HCT116 (cell line): ENCODE data around the gene YARS2. TPM values are rescaled to one million over a fixed set of nuclear protein-coding genes. Genes with fewer than 3 reads are reported as not detected.

Experiments
- ATAC-seq: fragments of 200-7000 bp; cut with Tn5 transposase; 2 replicates; pipeline ENCODE4 v1.9.1; 2020; ENCODE audit warnings: mild to moderate bottlenecking, moderate library complexity
- BruUV-seq: library from RNA; stranded (reverse); fragments of 400-500 nt; replicated peaks from 2 replicates; lab custom pipeline; 2021; lab: Mats Ljungman, UMichigan
- CTCF ChIA-PET: fragments of 300-600 bp; sonication (Branson Sonifier 250); formaldehyde crosslinking; loops from one replicate; lab custom pipeline; 2021; ENCODE audit warnings: antibody characterized with exemption; lab: Charles Lee
- POLR2A ChIA-PET: fragments of 300-600, 350-600 bp; sonication (Branson Sonifier 250); formaldehyde crosslinking; loops from one replicate; lab custom pipeline; 2021; ENCODE audit warnings: antibody characterized with exemption; lab: Charles Lee
- RAD21 ChIA-PET, 2 experiments: fragments of 300-600 bp; sonication (Branson Sonifier 250); formaldehyde crosslinking; loops; one replicate each; lab custom pipeline; 2023; ENCODE audit warnings: low total read pairs in 2 of 2; ENCODE audit not compliant: uncharacterized antibody in 2 of 2, unreplicated experiment in 2 of 2, low non-redundant PET in 1 of 2; lab: Charles Lee
- DNase-seq: peaks from one replicate; pipeline ENCODE4 v3.0.0-alpha.2; 2010; ENCODE audit warnings: low read depth, low spot score
- H2AFZ ChIP-seq: fragments of 200-600 bp; shearing (Covaris generic), sonication (generic); 2 replicates; pipeline ENCODE4 v1.6.1; 2017; ENCODE audit warnings: low read depth, mixed run types, mixed read lengths, antibody characterized with exemption, low read length; ENCODE audit not compliant: poor library complexity, severe bottlenecking
- H3K27ac ChIP-seq: 2 replicates; pipeline ENCODE4 v1.5.1; 2012; ENCODE audit warnings: low read depth, low read length
- H3K27me3 ChIP-seq: fragments of 200-600 bp; sonication (generic); 2 replicates; pipeline ENCODE4 v1.6.1; 2016; ENCODE audit warnings: mixed run types, low read length, mixed read lengths; ENCODE audit not compliant: insufficient read depth
- H3K36me3 ChIP-seq, 2 experiments: fragments of 200-500 bp in 1 of 2; fragments of 200-600 bp in 1 of 2; sonication (Bioruptor generic) in 1 of 2; sonication (generic) in 1 of 2; 2 replicates each; pipeline versions ENCODE4 v1.5.1 to v1.6.1; 2014 to 2016; ENCODE audit warnings: low read length in 2 of 2, inconsistent platforms in 1 of 2, mixed read lengths in 1 of 2, mixed run types in 1 of 2; ENCODE audit not compliant: insufficient read depth in 2 of 2, control insufficient read depth in 1 of 2
- H3K4me1 ChIP-seq, 2 experiments: fragments of 200-600 bp in 1 of 2; sonication (generic) in 1 of 2; 2 replicates each; pipeline versions ENCODE4 v1.5.1 to v1.6.1; 2012 to 2017; ENCODE audit warnings: low read length in 2 of 2, inconsistent platforms in 1 of 2, mild to moderate bottlenecking in 1 of 2, mixed read lengths in 1 of 2, mixed run types in 1 of 2, moderate library complexity in 1 of 2; ENCODE audit not compliant: insufficient read depth in 2 of 2, control insufficient read depth in 1 of 2
- H3K4me2 ChIP-seq: fragments of 200-600 bp; sonication (generic); 2 replicates; pipeline ENCODE4 v1.6.1; 2017; ENCODE audit warnings: mixed run types, low read length, mixed read lengths
- H3K4me3 ChIP-seq, 2 experiments: fragments of 200-600 bp in 1 of 2; sonication (generic) in 1 of 2; replicated peaks in 1 of 2; 2 replicates each; pipeline ENCODE4 v1.5.1; 2011 to 2016; ENCODE audit warnings: low read length in 2 of 2, control low read depth in 1 of 2, low read depth in 1 of 2, mild to moderate bottlenecking in 1 of 2, mixed read lengths in 1 of 2, mixed run types in 1 of 2
- H3K79me2 ChIP-seq: fragments of 200-600 bp; sonication (generic); 2 replicates; pipeline ENCODE4 v1.6.1; 2017; ENCODE audit warnings: mild to moderate bottlenecking, mixed run types, low read length, moderate library complexity, mixed read lengths; ENCODE audit not compliant: insufficient read depth
- H3K9ac ChIP-seq: fragments of 200-600 bp; sonication (generic); 2 replicates; pipeline ENCODE4 v1.6.1; 2016; ENCODE audit warnings: low read length, mixed read lengths
- H3K9me2 ChIP-seq: fragments of 200-600 bp; sonication (generic), shearing (Covaris generic); 2 replicates; pipeline ENCODE4 v1.6.1; 2017; ENCODE audit warnings: mixed run types, mild to moderate bottlenecking, moderate library complexity; ENCODE audit not compliant: insufficient read depth
- H3K9me3 ChIP-seq, 2 experiments: fragments of 200-500 bp in 1 of 2; fragments of 200-600 bp in 1 of 2; sonication (Bioruptor generic) in 1 of 2; sonication (generic) in 1 of 2; 2 replicates each; pipeline ENCODE4 v1.6.1; 2014 to 2017; ENCODE audit warnings: low read length in 2 of 2, mixed read lengths in 2 of 2, inconsistent platforms in 1 of 2, low read depth in 1 of 2, mild to moderate bottlenecking in 1 of 2, mixed run types in 1 of 2, moderate library complexity in 1 of 2; ENCODE audit not compliant: control insufficient read depth in 1 of 2, insufficient read depth in 1 of 2
- H4K20me1 ChIP-seq: fragments of 200-600 bp; sonication (generic), shearing (Covaris generic); 2 replicates; pipeline ENCODE4 v1.6.1; 2017; ENCODE audit warnings: mixed run types, mild to moderate bottlenecking, moderate library complexity; ENCODE audit not compliant: insufficient read depth
- EGR1 ChIP-seq: IDR thresholded peaks from 2 replicates; pipeline ENCODE4 v1.6.1; 2012; ENCODE audit warnings: low read depth
- ELF1 ChIP-seq: IDR thresholded peaks from 2 replicates; pipeline ENCODE4 v1.6.1; 2012; ENCODE audit warnings: low read depth, borderline replicate concordance
- EZH2 ChIP-seq: fragments of 200-600 bp; sonication (generic); IDR thresholded peaks from 2 replicates; pipeline ENCODE4 v1.6.1; 2017; ENCODE audit warnings: antibody characterized with exemption, mixed run types
- EZH2phosphoT487 ChIP-seq: fragments of 200-600 bp; IDR thresholded peaks from 2 replicates; pipeline ENCODE4 v1.6.1; 2018; ENCODE audit warnings: antibody characterized with exemption, borderline replicate concordance
- FOSL1 ChIP-seq: IDR thresholded peaks from 2 replicates; pipeline ENCODE4 v1.6.1; 2012; ENCODE audit warnings: low read depth
- POLR2A ChIP-seq: IDR thresholded peaks from 2 replicates; pipeline ENCODE4 v1.7.0; 2011; ENCODE audit warnings: borderline replicate concordance; ENCODE audit not compliant: insufficient read depth, insufficient read length; ENCODE audit errors: extremely low read depth
- POLR2AphosphoS5 ChIP-seq: IDR thresholded peaks from 2 replicates; pipeline ENCODE4 v1.6.1; 2011; ENCODE audit warnings: mild to moderate bottlenecking, low read depth, low read length, moderate library complexity
- SP1 ChIP-seq: IDR thresholded peaks from 2 replicates; pipeline ENCODE4 v1.6.1; 2012; ENCODE audit warnings: low read depth
- TCF7L2 ChIP-seq: IDR thresholded peaks from 2 replicates; pipeline ENCODE4 v1.7.0; 2011; ENCODE audit warnings: borderline replicate concordance, inconsistent platforms; ENCODE audit not compliant: insufficient read depth, insufficient read length; ENCODE audit errors: extremely low read depth
- ZFX ChIP-seq: fragments of 450-650 bp; IDR thresholded peaks from 2 replicates; pipeline ENCODE4 v1.6.1; 2017
- ZNF274 ChIP-seq: fragments of 200-500 bp; sonication (Bioruptor generic); IDR thresholded peaks from 2 replicates; pipeline ENCODE4 v1.6.1; 2014; ENCODE audit warnings: mild to moderate bottlenecking, low read depth, low read length, inconsistent platforms
- intact Hi-C: fragments of 100-400 bp; cut with micrococcal nuclease; formaldehyde crosslinking; loops from 2 replicates; pipeline ENCODE4 v1.10.0; 2022
- total RNA-seq: library from RNA; stranded (reverse); gene quantifications from one replicate; pipeline ENCODE4 v1.2.1, GENCODE V29; 2021; ENCODE audit not compliant: unreplicated experiment
- TF ChIP-seq, protein P1 (sequence below): IDR thresholded peaks from 2 replicates; pipeline ENCODE4 v1.6.1; 2012
- TF ChIP-seq, protein P2 (sequence below): IDR thresholded peaks from 2 replicates; pipeline ENCODE4 v1.6.1; 2011; ENCODE audit warnings: mild to moderate bottlenecking, low read length, moderate library complexity; ENCODE audit not compliant: insufficient replicate concordance; ENCODE audit errors: extremely low read depth
- TF ChIP-seq, protein P3 (sequence below): IDR thresholded peaks from 2 replicates; pipeline ENCODE4 v1.6.1; 2012; ENCODE audit warnings: low read depth
- TF ChIP-seq, protein P4 (sequence below), 3 experiments: fragments of 200-600 bp in 1 of 3; sonication (generic) in 1 of 3; IDR thresholded peaks in 2 of 3; conservative IDR thresholded peaks in 1 of 3; 2 replicates each; pipeline ENCODE4 v1.5.1; 2012 to 2017; ENCODE audit warnings: low read depth in 2 of 3, low read length in 2 of 3, antibody characterized with exemption in 1 of 3, borderline replicate concordance in 1 of 3, control low read depth in 1 of 3, mild to moderate bottlenecking in 1 of 3, mixed read lengths in 1 of 3, mixed run types in 1 of 3, moderate library complexity in 1 of 3; ENCODE audit not compliant: insufficient read depth in 1 of 3

YARS2 gene
- total RNA-seq, 1 experiment from 2014 or later, result 26.7 TPM

DNA sequence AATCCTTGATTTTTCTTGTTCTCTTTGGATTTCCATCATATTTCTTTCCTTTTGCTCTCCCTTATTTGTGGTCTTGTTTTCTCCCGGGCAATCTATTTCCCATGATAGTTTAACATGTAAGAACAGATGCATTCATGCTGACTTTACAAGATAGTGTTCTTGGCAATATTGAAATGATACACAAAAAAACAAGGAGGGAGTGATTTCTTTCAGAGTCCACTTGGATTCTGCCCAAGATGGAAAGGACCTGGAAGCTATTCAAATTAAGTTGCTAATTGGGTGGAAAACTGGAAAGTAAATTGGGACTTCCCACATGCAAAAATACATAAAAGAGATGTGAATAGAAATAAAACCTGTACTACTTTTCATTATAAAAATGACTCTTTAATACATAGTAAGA, 14.4 kb upstream of the YARS2 start:
- intact Hi-C loops, result no loop called here
- H3K9me3 ChIP-seq, result no peaks in the 10 kb centered on the region
- no peak for ATAC-seq
- POLR2A ChIA-PET, result interaction anchor here (1.2 kb wide), 1 partner anchor 14 kb away, joined by 3 read pairs; the partner anchor contains the start of gene YARS2
- no peaks in the 10 kb centered on the region for H4K20me1 ChIP-seq
- no peaks in the 10 kb centered on the region for H3K79me2 ChIP-seq
- no peak overlapping the region for H2AFZ ChIP-seq
- H3K4me2 ChIP-seq, result no peak overlapping the region
- H3K9me2 ChIP-seq, result no peaks in the 10 kb centered on the region
- H3K4me3 ChIP-seq, result no peak overlapping the region
- no TSS peak for BruUV-seq
- H3K27ac ChIP-seq, result no peak overlapping the region
- TF ChIP-seq EZH2, result no peak
- no peak for TF ChIP-seq ELF1
- TF ChIP-seq, protein P1, sequence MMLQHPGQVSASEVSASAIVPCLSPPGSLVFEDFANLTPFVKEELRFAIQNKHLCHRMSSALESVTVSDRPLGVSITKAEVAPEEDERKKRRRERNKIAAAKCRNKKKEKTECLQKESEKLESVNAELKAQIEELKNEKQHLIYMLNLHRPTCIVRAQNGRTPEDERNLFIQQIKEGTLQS, result no peak
- no peak for TF ChIP-seq TCF7L2
- TF ChIP-seq, protein P2, sequence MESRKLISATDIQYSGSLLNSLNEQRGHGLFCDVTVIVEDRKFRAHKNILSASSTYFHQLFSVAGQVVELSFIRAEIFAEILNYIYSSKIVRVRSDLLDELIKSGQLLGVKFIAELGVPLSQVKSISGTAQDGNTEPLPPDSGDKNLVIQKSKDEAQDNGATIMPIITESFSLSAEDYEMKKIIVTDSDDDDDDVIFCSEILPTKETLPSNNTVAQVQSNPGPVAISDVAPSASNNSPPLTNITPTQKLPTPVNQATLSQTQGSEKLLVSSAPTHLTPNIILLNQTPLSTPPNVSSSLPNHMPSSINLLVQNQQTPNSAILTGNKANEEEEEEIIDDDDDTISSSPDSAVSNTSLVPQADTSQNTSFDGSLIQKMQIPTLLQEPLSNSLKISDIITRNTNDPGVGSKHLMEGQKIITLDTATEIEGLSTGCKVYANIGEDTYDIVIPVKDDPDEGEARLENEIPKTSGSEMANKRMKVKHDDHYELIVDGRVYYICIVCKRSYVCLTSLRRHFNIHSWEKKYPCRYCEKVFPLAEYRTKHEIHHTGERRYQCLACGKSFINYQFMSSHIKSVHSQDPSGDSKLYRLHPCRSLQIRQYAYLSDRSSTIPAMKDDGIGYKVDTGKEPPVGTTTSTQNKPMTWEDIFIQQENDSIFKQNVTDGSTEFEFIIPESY, result no peak
- TF ChIP-seq POLR2AphosphoS5, result no peak
- TF ChIP-seq EZH2phosphoT487, result no peak
- TF ChIP-seq ZFX, result no peak
- TF ChIP-seq ZNF274, result no peak
- TF ChIP-seq SP1, result no peak
- TF ChIP-seq EGR1, result no peak
- no peak for TF ChIP-seq FOSL1
- TF ChIP-seq, protein P3, sequence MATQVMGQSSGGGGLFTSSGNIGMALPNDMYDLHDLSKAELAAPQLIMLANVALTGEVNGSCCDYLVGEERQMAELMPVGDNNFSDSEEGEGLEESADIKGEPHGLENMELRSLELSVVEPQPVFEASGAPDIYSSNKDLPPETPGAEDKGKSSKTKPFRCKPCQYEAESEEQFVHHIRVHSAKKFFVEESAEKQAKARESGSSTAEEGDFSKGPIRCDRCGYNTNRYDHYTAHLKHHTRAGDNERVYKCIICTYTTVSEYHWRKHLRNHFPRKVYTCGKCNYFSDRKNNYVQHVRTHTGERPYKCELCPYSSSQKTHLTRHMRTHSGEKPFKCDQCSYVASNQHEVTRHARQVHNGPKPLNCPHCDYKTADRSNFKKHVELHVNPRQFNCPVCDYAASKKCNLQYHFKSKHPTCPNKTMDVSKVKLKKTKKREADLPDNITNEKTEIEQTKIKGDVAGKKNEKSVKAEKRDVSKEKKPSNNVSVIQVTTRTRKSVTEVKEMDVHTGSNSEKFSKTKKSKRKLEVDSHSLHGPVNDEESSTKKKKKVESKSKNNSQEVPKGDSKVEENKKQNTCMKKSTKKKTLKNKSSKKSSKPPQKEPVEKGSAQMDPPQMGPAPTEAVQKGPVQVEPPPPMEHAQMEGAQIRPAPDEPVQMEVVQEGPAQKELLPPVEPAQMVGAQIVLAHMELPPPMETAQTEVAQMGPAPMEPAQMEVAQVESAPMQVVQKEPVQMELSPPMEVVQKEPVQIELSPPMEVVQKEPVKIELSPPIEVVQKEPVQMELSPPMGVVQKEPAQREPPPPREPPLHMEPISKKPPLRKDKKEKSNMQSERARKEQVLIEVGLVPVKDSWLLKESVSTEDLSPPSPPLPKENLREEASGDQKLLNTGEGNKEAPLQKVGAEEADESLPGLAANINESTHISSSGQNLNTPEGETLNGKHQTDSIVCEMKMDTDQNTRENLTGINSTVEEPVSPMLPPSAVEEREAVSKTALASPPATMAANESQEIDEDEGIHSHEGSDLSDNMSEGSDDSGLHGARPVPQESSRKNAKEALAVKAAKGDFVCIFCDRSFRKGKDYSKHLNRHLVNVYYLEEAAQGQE, result no peak
- TF ChIP-seq, protein P4, sequence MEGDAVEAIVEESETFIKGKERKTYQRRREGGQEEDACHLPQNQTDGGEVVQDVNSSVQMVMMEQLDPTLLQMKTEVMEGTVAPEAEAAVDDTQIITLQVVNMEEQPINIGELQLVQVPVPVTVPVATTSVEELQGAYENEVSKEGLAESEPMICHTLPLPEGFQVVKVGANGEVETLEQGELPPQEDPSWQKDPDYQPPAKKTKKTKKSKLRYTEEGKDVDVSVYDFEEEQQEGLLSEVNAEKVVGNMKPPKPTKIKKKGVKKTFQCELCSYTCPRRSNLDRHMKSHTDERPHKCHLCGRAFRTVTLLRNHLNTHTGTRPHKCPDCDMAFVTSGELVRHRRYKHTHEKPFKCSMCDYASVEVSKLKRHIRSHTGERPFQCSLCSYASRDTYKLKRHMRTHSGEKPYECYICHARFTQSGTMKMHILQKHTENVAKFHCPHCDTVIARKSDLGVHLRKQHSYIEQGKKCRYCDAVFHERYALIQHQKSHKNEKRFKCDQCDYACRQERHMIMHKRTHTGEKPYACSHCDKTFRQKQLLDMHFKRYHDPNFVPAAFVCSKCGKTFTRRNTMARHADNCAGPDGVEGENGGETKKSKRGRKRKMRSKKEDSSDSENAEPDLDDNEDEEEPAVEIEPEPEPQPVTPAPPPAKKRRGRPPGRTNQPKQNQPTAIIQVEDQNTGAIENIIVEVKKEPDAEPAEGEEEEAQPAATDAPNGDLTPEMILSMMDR (IDR thresholded peaks at IDR 0.05 in 2 of 3, conservative IDR thresholded peaks at IDR 0.05 in 1 of 3; ENCODE audit: borderline replicate concordance in 1 of 3, insufficient read depth in 1 of 3, low read depth in 2 of 3, low read length in 2 of 3), result no peak
- no peak for TF ChIP-seq POLR2A
- TF ChIP-seq, all 23 proteins: peak for 0
- ChIA-PET CTCF (interaction anchor here (3.0 kb wide), 1 partner anchor 14 kb away, joined by 11 read pairs; the partner anchor contains the start of gene YARS2), RAD21 (no interaction called here)
- Histone ChIP-seq H3K4me1 (no peaks in the 10 kb centered on the region), H3K27me3 (no peaks in the 10 kb centered on the region), H3K9ac (no peak overlapping the region), H3K36me3 (no peaks in the 10 kb centered on the region)
- no peak for DNase-seq
